Measurements from ENCODE around the gene HOXA6. TPM values are rescaled to one million over a fixed set of nuclear protein-coding genes. Genes with fewer than 3 reads are reported as not detected.
A peak's percentile ranks its signal among the peaks of the same experiment; 100 is the strongest.

The HOXA6 gene
- total RNA-seq, 4 donors from 2014 or later = 5.7 to 15.4 (median 12.4) TPM

- DNase-seq (ENCODE audit: low spot score in 2 of 2) = peak; percentile 90 to 99
- WGBS, 2 donors = 3% methylated on average over 26 to 38 of the region's 54 CpGs
- H3K4me3 ChIP-seq (ENCODE audit: low read depth, poor library complexity, severe bottlenecking) = peak overlapping the region; percentile 44
- intact Hi-C loops (cut with DNase I; ENCODE audit: low total_unique reads) = loop anchor here (5.0 to 10.0 kb wide), 2 partner anchors 793 to 956 kb away; partner anchors contain the start of genes CBX3 and HNRNPA2B1
- TF ChIP-seq POLR2A (IDR thresholded peaks at IDR 0.05) = no peak
- TF ChIP-seq CTCF (IDR thresholded peaks at IDR 0.05) = peak in 2 of 3 donors; percentile 50 to 99
These were observed 13.1 kb upstream of the HOXA6 start for GRCh38 chr7:27160546-27161213.

GRCh38 chr7:27160145-27160545 is 12.6 kb upstream of the HOXA6 start:
- intact Hi-C loops (cut with DNase I; ENCODE audit: low total_unique reads) = loop anchor here (5.0 to 10.0 kb wide), 2 partner anchors 793 to 955 kb away; partner anchors contain the start of genes CBX3 and HNRNPA2B1
- peak in 1 of 2 donors; percentile 87 for DNase-seq (ENCODE audit: low spot score in 2 of 2)
- TF ChIP-seq POLR2A (IDR thresholded peaks at IDR 0.05) (no peak), CTCF (IDR thresholded peaks at IDR 0.05) (no peak)
- WGBS, 2 donors = 47 to 50% methylated on average over 21 to 23 of the region's 23 CpGs
- H3K4me3 ChIP-seq (ENCODE audit: low read depth, poor library complexity, severe bottlenecking) = no peak overlapping the region

- intact Hi-C loops (cut with DNase I; ENCODE audit: low total_unique reads) = loop anchor here (5.0 to 10.0 kb wide), 2 partner anchors 792 to 955 kb away; partner anchors contain the start of genes CBX3 and HNRNPA2B1
- 53 to 56% methylated on average over 27 of the region's 27 CpGs for WGBS, 2 donors
- no peak overlapping the region for H3K4me3 ChIP-seq (ENCODE audit: low read depth, poor library complexity, severe bottlenecking)
- TF ChIP-seq CTCF (IDR thresholded peaks at IDR 0.05) (no peak), POLR2A (IDR thresholded peaks at IDR 0.05) (no peak)
- DNase-seq (ENCODE audit: low spot score in 2 of 2) = peak in 1 of 2 donors; percentile 83
These were observed 11.9 kb upstream of the HOXA6 start for GRCh38 chr7:27159266-27160144.

- DNase-seq (ENCODE audit: low spot score in 2 of 2) = peak in 1 of 2 donors; percentile 87
- TF ChIP-seq CTCF (IDR thresholded peaks at IDR 0.05) (no peak), POLR2A (IDR thresholded peaks at IDR 0.05) (no peak)
- intact Hi-C loops (cut with DNase I; ENCODE audit: low total_unique reads) = no loop called here
- 37 to 58% methylated on average over 30 to 35 of the region's 35 CpGs for WGBS, 2 donors
- no peak overlapping the region for H3K4me3 ChIP-seq (ENCODE audit: low read depth, poor library complexity, severe bottlenecking)
These were observed 11.1 kb upstream of the HOXA6 start for GRCh38 chr7:27158436-27159265.

- peak; percentile 14 to 85 for DNase-seq (ENCODE audit: low spot score in 2 of 2)
- intact Hi-C loops (cut with DNase I; ENCODE audit: low total_unique reads) = no loop called here
- TF ChIP-seq POLR2A (IDR thresholded peaks at IDR 0.05) = no peak
- 56 to 71% methylated on average over 30 of the region's 30 CpGs for WGBS, 2 donors
- H3K4me3 ChIP-seq (ENCODE audit: low read depth, poor library complexity, severe bottlenecking) = no peak overlapping the region
These were observed 10.3 kb upstream of the HOXA6 start for GRCh38 chr7:27157702-27158431.

Measured in lower leg skin (tissue), 4 donors.